ENCODE results near the gene OR6S1. TPM values are rescaled to one million over a fixed set of nuclear protein-coding genes. Genes with fewer than 3 reads are reported as not detected.

Gene OR6S1
- total RNA-seq, 6 experiments from 2014 or later: not detected

- Histone ChIP-seq H3K4me1 (no peaks in the 10 kb centered on the region), H3K36me3 (no peaks in the 10 kb centered on the region), H3K27ac (no peak overlapping the region), H3K27me3 (peaks cover 0 to 20% of the 10 kb centered on the region in 2 donors), H3K9me3 (no peaks in the 10 kb centered on the region), H3K4me3 (no peak overlapping the region)
- no peak for TF ChIP-seq CTCF (IDR thresholded peaks at IDR 0.05)
- TF ChIP-seq POLR2A (IDR thresholded peaks at IDR 0.05): no peak
- 60% methylated on average over 4 of the region's 4 CpGs for WGBS (ENCODE audit: insufficient coverage, low coverage, low lambda C conversion rate, missing lambda C conversion rate)
- ATAC-seq (no peak), DNase-seq (no peak)
- intact Hi-C loops (cut with DNase I): no loop called here
Observed at GRCh38 chr14:20656274-20656673, 14.8 kb upstream of the OR6S1 start.

- H3K27ac ChIP-seq: no peak overlapping the region
- no peak overlapping the region for H3K4me3 ChIP-seq
- DNase-seq (no peak), ATAC-seq (no peak)
- intact Hi-C loops (cut with DNase I): no loop called here
- H3K36me3 ChIP-seq: no peaks in the 10 kb centered on the region
- 88% methylated on average over 1 of the region's 4 CpGs for WGBS (ENCODE audit: insufficient coverage, low coverage, low lambda C conversion rate, missing lambda C conversion rate)
- peaks cover 0 to 20% of the 10 kb centered on the region in 2 donors for H3K27me3 ChIP-seq
- no peaks in the 10 kb centered on the region for H3K4me1 ChIP-seq
- no peaks in the 10 kb centered on the region for H3K9me3 ChIP-seq
- TF ChIP-seq CTCF (IDR thresholded peaks at IDR 0.05) (no peak), POLR2A (IDR thresholded peaks at IDR 0.05) (no peak)
Observed at GRCh38 chr14:20655851-20656250, 14.4 kb upstream of the OR6S1 start.

DNA sequence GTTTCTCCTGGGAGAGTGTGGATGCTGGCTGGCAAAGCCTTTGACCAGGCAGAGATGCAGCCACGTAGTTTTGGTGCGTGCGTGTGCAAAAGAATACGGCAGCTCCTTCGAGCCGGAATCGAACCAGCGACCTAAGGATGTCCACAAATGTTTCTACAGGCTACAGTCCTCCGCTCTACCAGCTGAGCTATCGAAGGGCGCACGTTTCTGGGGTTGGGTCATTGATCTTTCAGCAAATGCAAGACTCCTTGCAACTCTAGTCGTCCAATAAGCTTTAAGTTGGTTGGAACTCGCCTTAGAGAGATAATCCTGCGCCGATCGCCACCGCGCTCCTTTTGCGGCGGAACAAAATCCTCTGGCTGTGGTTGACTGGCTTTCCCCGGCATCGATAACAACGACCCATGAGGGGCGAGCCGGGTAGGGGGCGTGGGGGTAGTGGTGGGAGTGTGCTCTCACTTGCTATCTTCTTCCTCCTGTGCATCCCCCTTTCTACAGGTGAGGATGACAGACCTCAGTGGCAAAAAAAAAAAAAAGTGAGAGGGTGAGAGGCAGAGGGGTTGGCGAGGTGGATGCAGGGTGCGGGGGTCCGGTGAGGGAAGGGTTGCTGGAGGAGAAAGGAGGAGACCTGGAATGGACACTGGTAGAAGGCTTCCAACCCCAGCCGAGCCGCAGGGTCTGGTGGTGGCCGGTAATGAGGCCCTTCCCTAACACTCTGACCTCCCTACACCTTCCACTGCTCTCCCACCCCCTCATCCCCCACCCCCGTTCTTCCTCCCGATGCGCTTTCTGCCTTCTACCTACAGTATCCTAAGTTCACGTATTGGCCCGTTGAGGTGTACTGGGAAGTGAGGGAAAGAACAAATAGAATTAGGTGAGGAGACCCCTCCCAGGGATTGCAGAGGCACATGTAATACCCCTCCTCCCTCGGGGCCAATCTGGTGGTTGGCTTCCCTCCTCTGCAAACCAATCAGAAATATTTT lies 11.8 kb upstream of the OR6S1 start:
- Histone ChIP-seq H3K27ac (no peak overlapping the region), H3K4me3 (no peak overlapping the region), H3K4me1 (no peaks in the 10 kb centered on the region), H3K36me3 (no peaks in the 10 kb centered on the region), H3K27me3 (peaks cover 0 to 24% of the 10 kb centered on the region in 2 donors), H3K9me3 (no peaks in the 10 kb centered on the region)
- TF ChIP-seq CTCF (IDR thresholded peaks at IDR 0.05): no peak
- TF ChIP-seq POLR2A (IDR thresholded peaks at IDR 0.05): no peak
- intact Hi-C loops (cut with DNase I): no loop called here
- WGBS (ENCODE audit: insufficient coverage, low coverage, low lambda C conversion rate, missing lambda C conversion rate): under 1% methylated on average over 16 of the region's 39 CpGs
- DNase-seq (no peak), ATAC-seq (peak in 1 of 4 donors; percentile 28)

- intact Hi-C loops (cut with DNase I): no loop called here
- Histone ChIP-seq H3K27ac (no peak overlapping the region), H3K27me3 (peaks cover 0 to 2% of the 10 kb centered on the region in 2 donors), H3K9me3 (no peaks in the 10 kb centered on the region), H3K36me3 (no peaks in the 10 kb centered on the region), H3K4me1 (no peaks in the 10 kb centered on the region), H3K4me3 (no peak overlapping the region)
- TF ChIP-seq CTCF (IDR thresholded peaks at IDR 0.05): no peak
- TF ChIP-seq POLR2A (IDR thresholded peaks at IDR 0.05): no peak
- no peak for DNase-seq
- WGBS (ENCODE audit: insufficient coverage, low coverage, low lambda C conversion rate, missing lambda C conversion rate): 33% methylated on average over 1 of the region's 1 CpG
- ATAC-seq: no peak
Observed at GRCh38 chr14:20645481-20645880, 4.0 kb upstream of the OR6S1 start.
